Measurements from ENCODE around the gene TBCCD1.

Gene TBCCD1

DNA sequence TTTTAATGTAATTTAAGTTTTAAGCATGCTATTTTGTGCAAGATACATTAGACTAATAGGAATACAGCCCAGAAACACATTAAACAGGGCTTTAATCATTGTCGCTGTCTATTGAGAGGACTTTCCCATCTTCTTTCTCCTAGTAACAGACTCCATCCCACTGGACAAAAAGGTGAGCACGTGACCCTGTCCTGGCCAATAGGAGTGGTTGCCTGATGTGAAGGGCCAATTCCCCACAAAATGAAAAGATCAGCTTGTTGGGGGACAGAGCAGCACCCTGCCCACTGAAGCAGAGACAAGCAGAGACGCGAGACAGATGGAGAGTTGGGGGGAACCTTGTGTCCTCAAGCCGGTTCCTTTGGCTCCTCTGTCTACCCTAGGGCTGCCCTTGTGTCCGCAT is 44.1 kb downstream of the TBCCD1 start:
- Histone ChIP-seq H3K4me3 (IDR thresholded peaks at IDR 0.05; ENCODE audit: insufficient read depth, low read depth, low read length) (no peak overlapping the region), H3K27ac (no peak overlapping the region), H4K20me1 (ENCODE audit: insufficient read depth) (no peaks in the 10 kb centered on the region), H3K4me2 (no peak overlapping the region), H3K79me2 (ENCODE audit: insufficient read depth, low read depth) (no peaks in the 10 kb centered on the region), H3K27me3 (ENCODE audit: insufficient read depth, low read depth) (no peaks in the 10 kb centered on the region), H3K4me1 (ENCODE audit: low read depth, poor library complexity, severe bottlenecking) (no peaks in the 10 kb centered on the region), H3K36me3 (ENCODE audit: insufficient read depth) (no peaks in the 10 kb centered on the region), H2AFZ (ENCODE audit: low read depth) (no peak overlapping the region), H3K9ac (no peak overlapping the region)
- TF ChIP-seq, protein P1, sequence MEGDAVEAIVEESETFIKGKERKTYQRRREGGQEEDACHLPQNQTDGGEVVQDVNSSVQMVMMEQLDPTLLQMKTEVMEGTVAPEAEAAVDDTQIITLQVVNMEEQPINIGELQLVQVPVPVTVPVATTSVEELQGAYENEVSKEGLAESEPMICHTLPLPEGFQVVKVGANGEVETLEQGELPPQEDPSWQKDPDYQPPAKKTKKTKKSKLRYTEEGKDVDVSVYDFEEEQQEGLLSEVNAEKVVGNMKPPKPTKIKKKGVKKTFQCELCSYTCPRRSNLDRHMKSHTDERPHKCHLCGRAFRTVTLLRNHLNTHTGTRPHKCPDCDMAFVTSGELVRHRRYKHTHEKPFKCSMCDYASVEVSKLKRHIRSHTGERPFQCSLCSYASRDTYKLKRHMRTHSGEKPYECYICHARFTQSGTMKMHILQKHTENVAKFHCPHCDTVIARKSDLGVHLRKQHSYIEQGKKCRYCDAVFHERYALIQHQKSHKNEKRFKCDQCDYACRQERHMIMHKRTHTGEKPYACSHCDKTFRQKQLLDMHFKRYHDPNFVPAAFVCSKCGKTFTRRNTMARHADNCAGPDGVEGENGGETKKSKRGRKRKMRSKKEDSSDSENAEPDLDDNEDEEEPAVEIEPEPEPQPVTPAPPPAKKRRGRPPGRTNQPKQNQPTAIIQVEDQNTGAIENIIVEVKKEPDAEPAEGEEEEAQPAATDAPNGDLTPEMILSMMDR (conservative IDR thresholded peaks at IDR 0.05; ENCODE audit: low read depth, low read length): no peak

- H2AFZ ChIP-seq (ENCODE audit: low read depth): no peak overlapping the region
- H3K4me2 ChIP-seq: no peak overlapping the region
- H3K36me3 ChIP-seq (ENCODE audit: insufficient read depth): no peaks in the 10 kb centered on the region
- H3K9ac ChIP-seq: no peak overlapping the region
- H3K79me2 ChIP-seq (ENCODE audit: insufficient read depth, low read depth): no peaks in the 10 kb centered on the region
- TF ChIP-seq, protein P1 (conservative IDR thresholded peaks at IDR 0.05; ENCODE audit: low read depth, low read length): no peak
- no peak overlapping the region for H3K27ac ChIP-seq
- no peaks in the 10 kb centered on the region for H3K27me3 ChIP-seq (ENCODE audit: insufficient read depth, low read depth)
- no peaks in the 10 kb centered on the region for H4K20me1 ChIP-seq (ENCODE audit: insufficient read depth)
- no peak overlapping the region for H3K4me3 ChIP-seq (IDR thresholded peaks at IDR 0.05; ENCODE audit: insufficient read depth, low read depth, low read length)
- H3K4me1 ChIP-seq (ENCODE audit: low read depth, poor library complexity, severe bottlenecking): no peaks in the 10 kb centered on the region
These were observed 45.9 kb downstream of the TBCCD1 start for GRCh38 chr3:186520957-186521842.

DNA sequence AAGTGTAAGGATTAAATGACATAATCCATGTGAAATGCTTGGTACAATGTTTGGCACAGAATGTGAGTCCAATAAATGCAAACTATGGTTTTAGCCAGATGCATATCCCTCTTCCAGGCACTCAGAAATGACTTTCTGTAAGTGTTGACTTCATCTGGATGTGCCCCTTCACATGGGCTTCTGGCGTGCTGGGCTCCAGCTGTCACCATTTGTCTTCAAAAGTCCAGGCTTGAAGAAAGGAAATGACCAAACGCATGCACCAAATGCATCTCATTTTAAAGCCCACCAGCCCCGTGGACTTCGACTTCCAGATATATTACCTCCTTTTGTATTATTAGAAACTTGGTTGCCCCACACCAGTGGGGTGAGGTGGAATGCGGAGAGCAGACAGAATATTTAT is 46.7 kb downstream of the TBCCD1 start:
- H3K79me2 ChIP-seq (ENCODE audit: insufficient read depth, low read depth): no peaks in the 10 kb centered on the region
- H3K4me1 ChIP-seq (ENCODE audit: low read depth, poor library complexity, severe bottlenecking): no peaks in the 10 kb centered on the region
- no peak overlapping the region for H3K4me2 ChIP-seq
- TF ChIP-seq, protein P1 (conservative IDR thresholded peaks at IDR 0.05; ENCODE audit: low read depth, low read length): no peak
- no peak overlapping the region for H3K27ac ChIP-seq
- no peaks in the 10 kb centered on the region for H4K20me1 ChIP-seq (ENCODE audit: insufficient read depth)
- H3K27me3 ChIP-seq (ENCODE audit: insufficient read depth, low read depth): no peaks in the 10 kb centered on the region
- H2AFZ ChIP-seq (ENCODE audit: low read depth): no peak overlapping the region
- H3K36me3 ChIP-seq (ENCODE audit: insufficient read depth): no peaks in the 10 kb centered on the region
- no peak overlapping the region for H3K9ac ChIP-seq
- H3K4me3 ChIP-seq (IDR thresholded peaks at IDR 0.05; ENCODE audit: insufficient read depth, low read depth, low read length): no peak overlapping the region

DNA sequence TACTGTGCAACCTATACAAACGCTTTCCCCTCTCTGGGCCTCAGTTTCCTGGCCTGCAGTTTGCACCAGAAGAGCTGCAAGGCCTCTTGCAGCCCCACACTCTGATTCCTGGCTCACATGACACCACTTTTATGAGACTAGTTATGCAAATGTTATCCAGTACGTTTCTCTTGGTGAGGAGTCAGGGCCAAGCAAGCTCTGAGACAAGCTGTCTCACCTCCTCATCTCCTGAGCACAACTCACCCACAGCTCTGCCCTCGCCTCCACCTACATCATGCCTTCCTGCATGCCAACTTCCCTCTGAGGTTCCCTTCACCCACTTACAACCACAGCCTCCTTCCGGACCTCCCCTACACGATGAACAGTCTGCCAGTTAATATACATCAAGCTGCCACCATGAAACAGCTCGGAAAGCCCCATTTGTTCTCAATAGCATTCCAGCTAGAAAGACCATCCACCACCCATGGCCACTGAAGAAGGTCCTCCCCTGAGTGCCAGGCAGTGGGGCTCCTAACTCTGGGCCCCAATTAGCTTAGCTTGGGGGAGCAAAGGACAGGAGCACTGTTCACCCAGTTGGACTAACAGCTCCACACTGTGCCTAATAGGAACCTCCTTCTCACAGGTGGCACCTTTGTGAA is 48.0 kb downstream of the TBCCD1 start:
- no peak overlapping the region for H3K9ac ChIP-seq

More for the DNA sequence above, 48.0 kb downstream of the TBCCD1 start:
- no peaks in the 10 kb centered on the region for H3K27me3 ChIP-seq (ENCODE audit: insufficient read depth, low read depth)
- no peaks in the 10 kb centered on the region for H4K20me1 ChIP-seq (ENCODE audit: insufficient read depth)
- no peaks in the 10 kb centered on the region for H3K4me1 ChIP-seq (ENCODE audit: low read depth, poor library complexity, severe bottlenecking)
- TF ChIP-seq, protein P1 (conservative IDR thresholded peaks at IDR 0.05; ENCODE audit: low read depth, low read length): no peak
- H3K4me3 ChIP-seq (IDR thresholded peaks at IDR 0.05; ENCODE audit: insufficient read depth, low read depth, low read length): no peak overlapping the region
- H3K36me3 ChIP-seq (ENCODE audit: insufficient read depth): no peaks in the 10 kb centered on the region
- H3K4me2 ChIP-seq: no peak overlapping the region
- H3K27ac ChIP-seq: no peak overlapping the region
- no peaks in the 10 kb centered on the region for H3K79me2 ChIP-seq (ENCODE audit: insufficient read depth, low read depth)
- H2AFZ ChIP-seq (ENCODE audit: low read depth): no peak overlapping the region

Data from KMS-11 (cell line).